Smooth muscle cell (in vitro differentiated cells): ENCODE data around the gene HDAC3. TPM values are rescaled to one million over a fixed set of nuclear protein-coding genes. Genes with fewer than 3 reads are reported as not detected.

ENCODE experiments used
- DNase-seq: peaks from one replicate; lab custom pipeline; 2025; ENCODE audit not compliant: unreplicated experiment; lab: John Stamatoyannopoulos, UW
- H2AFZ ChIP-seq: fragments of 200-600 bp; sonication (generic); 2 replicates; pipeline ENCODE4 v1.6.0; 2016; ENCODE audit warnings: antibody characterized with exemption, low read depth, mild to moderate bottlenecking
- H3F3A ChIP-seq: fragments of 200-600 bp; sonication (generic); 2 replicates; pipeline ENCODE4 v1.6.0; 2017; ENCODE audit warnings: antibody characterized with exemption, low read depth
- H3K27ac ChIP-seq: fragments of 200-600 bp; sonication (generic); 2 replicates; pipeline ENCODE4 v1.5.1; 2016; ENCODE audit warnings: low read depth, mild to moderate bottlenecking
- H3K27me3 ChIP-seq: fragments of 200-600 bp; sonication (generic); 2 replicates; pipeline ENCODE4 v1.6.1; 2016; ENCODE audit warnings: low read depth, mild to moderate bottlenecking
- H3K36me3 ChIP-seq: fragments of 200-600 bp; sonication (generic); 2 replicates; pipeline ENCODE4 v1.5.1; 2016; ENCODE audit warnings: low read depth
- H3K4me1 ChIP-seq: fragments of 200-600 bp; sonication (generic); 2 replicates; pipeline ENCODE4 v1.5.1; 2016; ENCODE audit warnings: low read depth
- H3K4me2 ChIP-seq: fragments of 200-600 bp; sonication (generic); 2 replicates; pipeline ENCODE4 v1.6.0; 2016; ENCODE audit warnings: mild to moderate bottlenecking
- H3K4me3 ChIP-seq: fragments of 200-600 bp; sonication (generic); 2 replicates; pipeline ENCODE4 v1.5.1; 2016; ENCODE audit warnings: mild to moderate bottlenecking
- H3K79me2 ChIP-seq: fragments of 200-600 bp; sonication (generic); 2 replicates; pipeline ENCODE4 v1.6.0; 2016; ENCODE audit warnings: low read depth, mild to moderate bottlenecking
- H3K9ac ChIP-seq: fragments of 200-600 bp; sonication (generic); 2 replicates; pipeline ENCODE4 v1.6.0; 2016; ENCODE audit warnings: low read depth
- H3K9me3 ChIP-seq: fragments of 200-600 bp; sonication (generic); replicated peaks from 2 replicates; pipeline ENCODE4 v1.5.1; 2016; ENCODE audit warnings: low read depth
- H4K20me1 ChIP-seq: fragments of 200-600 bp; sonication (generic); 2 replicates; pipeline ENCODE4 v1.6.0; 2016; ENCODE audit warnings: low read depth
- CTCF ChIP-seq: fragments of 200-600 bp; sonication (generic); IDR thresholded peaks from 2 replicates; pipeline ENCODE4 v1.5.1; 2017; ENCODE audit warnings: borderline replicate concordance, mild to moderate bottlenecking, antibody characterized with exemption; ENCODE audit not compliant: insufficient read depth, poor library complexity, severe bottlenecking
- WGBS: methylation state at CpG from one replicate; pipeline ENCODE4 v1.1.7; 2016; ENCODE audit warnings: low lambda C conversion rate; 5-methylcytosine and 5-hydroxymethylcytosine counted together
- polyA plus RNA-seq: library from polyadenylated mRNA; unstranded; fragments of >200 nt; fragmentation: Nextera tagmentation; extraction: Ambion mirVana; gene quantifications from 2 replicates; pipeline ENCODE4 v1.2.1, GENCODE V29; 2016
- total RNA-seq: library from RNA; depleted of rRNA; stranded (reverse); fragments of >200 nt; gene quantifications from 2 replicates; pipeline ENCODE4 v1.2.3, GENCODE V29; 2014

HDAC3 gene
- total and polyA plus RNA-seq, 2 experiments from 2014 or later: 50.2 to 66.9 TPM

GRCh38 chr5:141635646-141636045 lies 1.0 kb downstream of the HDAC3 start:
- TF ChIP-seq CTCF: no peak
- H3K4me1 ChIP-seq: peaks cover 16% of the 10 kb centered on the region
- no peak overlapping the region for H3K27ac ChIP-seq
- H3K79me2 ChIP-seq: peaks cover 56% of the 10 kb centered on the region
- H4K20me1 ChIP-seq: peaks cover 58% of the 10 kb centered on the region
- DNase-seq: no peak
- H3K4me2 ChIP-seq: peak overlapping the region; percentile 99
- H3K9me3 ChIP-seq: no peaks in the 10 kb centered on the region
- H3K36me3 ChIP-seq: no peaks in the 10 kb centered on the region
- no peaks in the 10 kb centered on the region for H3F3A ChIP-seq
- peak overlapping the region; percentile 95 for H3K4me3 ChIP-seq
- no peak overlapping the region for H3K9ac ChIP-seq
- H3K27me3 ChIP-seq: no peaks in the 10 kb centered on the region
- WGBS: 66% methylated on average over 7 of the region's 7 CpGs
- no peak overlapping the region for H2AFZ ChIP-seq

GRCh38 chr5:141634720-141635119 lies 1.9 kb downstream of the HDAC3 start:
- no peak overlapping the region for H3K27ac ChIP-seq
- no peak overlapping the region for H2AFZ ChIP-seq
- H3F3A ChIP-seq: no peaks in the 10 kb centered on the region
- peak overlapping the region; percentile 99 for H3K4me2 ChIP-seq
- no peak for DNase-seq
- peaks cover 65% of the 10 kb centered on the region for H3K79me2 ChIP-seq
- peaks cover 68% of the 10 kb centered on the region for H4K20me1 ChIP-seq
- no peak for TF ChIP-seq CTCF
- no peak overlapping the region for H3K4me3 ChIP-seq
- no peak overlapping the region for H3K9ac ChIP-seq
- 89% methylated on average over 6 of the region's 6 CpGs for WGBS
- H3K27me3 ChIP-seq: no peaks in the 10 kb centered on the region
- no peaks in the 10 kb centered on the region for H3K36me3 ChIP-seq
- peaks cover 16% of the 10 kb centered on the region for H3K4me1 ChIP-seq
- no peaks in the 10 kb centered on the region for H3K9me3 ChIP-seq

- H3K27me3 ChIP-seq: no peaks in the 10 kb centered on the region
- no peak for DNase-seq
- no peak overlapping the region for H2AFZ ChIP-seq
- no peak overlapping the region for H3K4me2 ChIP-seq
- H3F3A ChIP-seq: no peaks in the 10 kb centered on the region
- no peaks in the 10 kb centered on the region for H3K9me3 ChIP-seq
- peaks cover 75% of the 10 kb centered on the region for H4K20me1 ChIP-seq
- no peak overlapping the region for H3K27ac ChIP-seq
- H3K79me2 ChIP-seq: peaks cover 65% of the 10 kb centered on the region
- TF ChIP-seq CTCF: no peak
- no peak overlapping the region for H3K4me3 ChIP-seq
- peaks cover 16% of the 10 kb centered on the region for H3K4me1 ChIP-seq
- WGBS: 95% methylated on average over 5 of the region's 5 CpGs
- no peak overlapping the region for H3K9ac ChIP-seq
- no peaks in the 10 kb centered on the region for H3K36me3 ChIP-seq
Measured at GRCh38 chr5:141633871-141634561, 2.6 kb downstream of the HDAC3 start.

- Histone ChIP-seq H3F3A (no peaks in the 10 kb centered on the region), H2AFZ (no peak overlapping the region), H3K4me3 (no peak overlapping the region), H3K4me1 (peaks cover 15% of the 10 kb centered on the region), H3K27ac (no peak overlapping the region), H3K4me2 (no peak overlapping the region), H3K9ac (no peak overlapping the region), H3K36me3 (no peaks in the 10 kb centered on the region), H3K9me3 (no peaks in the 10 kb centered on the region), H4K20me1 (peaks cover 78% of the 10 kb centered on the region), H3K79me2 (peaks cover 65% of the 10 kb centered on the region), H3K27me3 (no peaks in the 10 kb centered on the region)
- TF ChIP-seq CTCF: no peak
- DNase-seq: no peak
- 94% methylated on average over 2 of the region's 2 CpGs for WGBS
Measured at GRCh38 chr5:141632650-141633049, 4.0 kb downstream of the HDAC3 start.
